ENCODE results near the gene MAMDC2. TPM values are rescaled to one million over a fixed set of nuclear protein-coding genes. Genes with fewer than 3 reads are reported as not detected.

The MAMDC2 gene
- total and polyA plus RNA-seq, 2 of the 4 experiments (the other 2 are of a cell fraction): 5.0 to 5.2 TPM

DNA sequence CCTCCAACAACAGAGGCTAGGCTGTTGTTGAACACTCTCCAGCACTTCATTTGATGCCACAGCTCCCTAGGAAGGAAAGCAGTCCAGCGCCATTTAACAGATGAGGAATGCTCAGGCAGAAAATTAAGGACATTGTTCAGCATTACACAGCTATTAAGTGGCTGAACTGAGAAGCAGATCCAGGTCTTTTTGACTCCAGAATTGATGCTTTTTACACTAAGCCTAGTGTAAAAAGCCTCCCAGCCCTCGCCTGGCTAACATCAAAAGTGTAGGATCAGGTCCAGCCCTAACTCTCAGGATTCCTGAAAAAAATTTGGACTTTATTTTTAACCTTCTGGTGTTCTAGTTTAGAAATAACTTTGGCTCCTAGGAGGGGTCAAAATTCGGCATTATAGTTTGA lies 108.7 kb downstream of the MAMDC2 start:
- no peak overlapping the region for H2BK20ac ChIP-seq (ENCODE audit: low read depth, low read length)
- H3K9me3 ChIP-seq (ENCODE audit: control insufficient read depth, insufficient read depth, low read length): no peaks in the 10 kb centered on the region
- no peaks in the 10 kb centered on the region for H3K27me3 ChIP-seq (ENCODE audit: control insufficient read depth, insufficient read depth, low read length)
- H2BK120ac ChIP-seq (ENCODE audit: low read depth, low read length): no peak overlapping the region
- H3K9me1 ChIP-seq (ENCODE audit: insufficient read depth, low read length): peaks cover 3% of the 10 kb centered on the region; the same call in 1 of the 2 replicates
- no peak for TF ChIP-seq RCOR1 (IDR thresholded peaks at IDR 0.05; ENCODE audit: insufficient replicate concordance, low read length)
- TF ChIP-seq RFX5 (IDR thresholded peaks at IDR 0.05; ENCODE audit: low read depth, low read length): no peak
- no peak for TF ChIP-seq BHLHE40 (IDR thresholded peaks at IDR 0.05; ENCODE audit: low read depth, low read length)
- TF ChIP-seq SMC3 (IDR thresholded peaks at IDR 0.05; ENCODE audit: low read depth, low read length): no peak
- TF ChIP-seq MAFK (IDR thresholded peaks at IDR 0.05; ENCODE audit: low read depth, low read length): no peak
- TF ChIP-seq CHD1 (IDR thresholded peaks at IDR 0.05; ENCODE audit: low read depth, low read length): no peak
- TF ChIP-seq, protein P1, sequence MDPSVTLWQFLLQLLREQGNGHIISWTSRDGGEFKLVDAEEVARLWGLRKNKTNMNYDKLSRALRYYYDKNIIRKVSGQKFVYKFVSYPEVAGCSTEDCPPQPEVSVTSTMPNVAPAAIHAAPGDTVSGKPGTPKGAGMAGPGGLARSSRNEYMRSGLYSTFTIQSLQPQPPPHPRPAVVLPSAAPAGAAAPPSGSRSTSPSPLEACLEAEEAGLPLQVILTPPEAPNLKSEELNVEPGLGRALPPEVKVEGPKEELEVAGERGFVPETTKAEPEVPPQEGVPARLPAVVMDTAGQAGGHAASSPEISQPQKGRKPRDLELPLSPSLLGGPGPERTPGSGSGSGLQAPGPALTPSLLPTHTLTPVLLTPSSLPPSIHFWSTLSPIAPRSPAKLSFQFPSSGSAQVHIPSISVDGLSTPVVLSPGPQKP (IDR thresholded peaks at IDR 0.05; ENCODE audit: borderline replicate concordance, low read depth, low read length): no peak
- no peak for TF ChIP-seq POLR2A (IDR thresholded peaks at IDR 0.05; ENCODE audit: low read depth, low read length)
- TF ChIP-seq MAZ (IDR thresholded peaks at IDR 0.05; ENCODE audit: borderline replicate concordance, low read depth, low read length): no peak
- no peak for TF ChIP-seq CEBPB (IDR thresholded peaks at IDR 0.05; ENCODE audit: low read depth, low read length)
- TF ChIP-seq MXI1 (IDR thresholded peaks at IDR 0.05; ENCODE audit: borderline replicate concordance, low read depth, low read length): no peak
- TF ChIP-seq FOS (IDR thresholded peaks at IDR 0.05; ENCODE audit: low read depth, low read length): no peak
- TF ChIP-seq, protein P2, sequence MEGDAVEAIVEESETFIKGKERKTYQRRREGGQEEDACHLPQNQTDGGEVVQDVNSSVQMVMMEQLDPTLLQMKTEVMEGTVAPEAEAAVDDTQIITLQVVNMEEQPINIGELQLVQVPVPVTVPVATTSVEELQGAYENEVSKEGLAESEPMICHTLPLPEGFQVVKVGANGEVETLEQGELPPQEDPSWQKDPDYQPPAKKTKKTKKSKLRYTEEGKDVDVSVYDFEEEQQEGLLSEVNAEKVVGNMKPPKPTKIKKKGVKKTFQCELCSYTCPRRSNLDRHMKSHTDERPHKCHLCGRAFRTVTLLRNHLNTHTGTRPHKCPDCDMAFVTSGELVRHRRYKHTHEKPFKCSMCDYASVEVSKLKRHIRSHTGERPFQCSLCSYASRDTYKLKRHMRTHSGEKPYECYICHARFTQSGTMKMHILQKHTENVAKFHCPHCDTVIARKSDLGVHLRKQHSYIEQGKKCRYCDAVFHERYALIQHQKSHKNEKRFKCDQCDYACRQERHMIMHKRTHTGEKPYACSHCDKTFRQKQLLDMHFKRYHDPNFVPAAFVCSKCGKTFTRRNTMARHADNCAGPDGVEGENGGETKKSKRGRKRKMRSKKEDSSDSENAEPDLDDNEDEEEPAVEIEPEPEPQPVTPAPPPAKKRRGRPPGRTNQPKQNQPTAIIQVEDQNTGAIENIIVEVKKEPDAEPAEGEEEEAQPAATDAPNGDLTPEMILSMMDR (conservative IDR thresholded peaks at IDR 0.05; ENCODE audit: low read depth, low read length): no peak
- TF ChIP-seq, protein P3, sequence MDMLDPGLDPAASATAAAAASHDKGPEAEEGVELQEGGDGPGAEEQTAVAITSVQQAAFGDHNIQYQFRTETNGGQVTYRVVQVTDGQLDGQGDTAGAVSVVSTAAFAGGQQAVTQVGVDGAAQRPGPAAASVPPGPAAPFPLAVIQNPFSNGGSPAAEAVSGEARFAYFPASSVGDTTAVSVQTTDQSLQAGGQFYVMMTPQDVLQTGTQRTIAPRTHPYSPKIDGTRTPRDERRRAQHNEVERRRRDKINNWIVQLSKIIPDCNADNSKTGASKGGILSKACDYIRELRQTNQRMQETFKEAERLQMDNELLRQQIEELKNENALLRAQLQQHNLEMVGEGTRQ (IDR thresholded peaks at IDR 0.05; ENCODE audit: low read depth, low read length): no peak
- TF ChIP-seq RAD21 (IDR thresholded peaks at IDR 0.05; ENCODE audit: low read length): no peak
- no peak for TF ChIP-seq NFE2L2 (IDR thresholded peaks at IDR 0.05; ENCODE audit: low read depth, low read length)
- H3K14ac ChIP-seq (replicated peaks; ENCODE audit: low read depth, low read length): no peak overlapping the region
- no peak overlapping the region for H4K91ac ChIP-seq (ENCODE audit: insufficient read depth, low read depth, low read length)
- H4K8ac ChIP-seq (ENCODE audit: low read depth in 2 of 2, low read length in 2 of 2): no peak overlapping the region
- CTCF ChIA-PET: no interaction called here
- no peak overlapping the region for H3K4ac ChIP-seq (ENCODE audit: low read depth, low read length)
- no peaks in the 10 kb centered on the region for H3K4me1 ChIP-seq (ENCODE audit: control insufficient read depth, insufficient read depth, low read length)
- DNase-seq (no peak), ATAC-seq (ENCODE audit: low read depth) (no peak)
- no peak overlapping the region for H3K9ac ChIP-seq (ENCODE audit: low read depth, low read length)
- H4K5ac ChIP-seq (ENCODE audit: low read depth, low read length): no peak overlapping the region
- H3K36me3 ChIP-seq (ENCODE audit: control insufficient read depth, insufficient read depth, low read length): no peaks in the 10 kb centered on the region
- no peak overlapping the region for H3K18ac ChIP-seq (ENCODE audit: low read depth, low read length)
- no peak overlapping the region for H3K23ac ChIP-seq (ENCODE audit: low read depth, low read length)
- no peaks in the 10 kb centered on the region for H4K20me1 ChIP-seq (ENCODE audit: insufficient read depth, low read length)
- H2AK5ac ChIP-seq (ENCODE audit: low read depth, low read length): no peak overlapping the region
- no peak overlapping the region for H3K27ac ChIP-seq (ENCODE audit: insufficient read depth, low read length)
- in situ Hi-C loops (cut with MboI; ENCODE audit: low sequenced_read_pairs) (no loop called here), intact Hi-C loops (cut with micrococcal nuclease) (no loop called here), dilution Hi-C loops (cut with HindIII; ENCODE audit: low sequenced_read_pairs, unreplicated experiment) (no loop called here)
- WGBS, 2 experiments (ENCODE audit: extremely low coverage in 2 of 2, insufficient read length in 1 of 2): no CpG with 5 or more reads among the region's 3 CpGs
- H2AK9ac ChIP-seq (replicated peaks; ENCODE audit: low read depth, low read length, poor library complexity): no peak overlapping the region
- no peak overlapping the region for H3K56ac ChIP-seq (ENCODE audit: extremely low read depth, insufficient read depth, low read length)
- no TSS peak for BruUV-seq (replicated peaks)
- no peak overlapping the region for H2BK5ac ChIP-seq (ENCODE audit: low read depth, low read length, poor library complexity, severe bottlenecking)
- H3K4me2 ChIP-seq (ENCODE audit: low read depth, low read length): no peak overlapping the region
- H2BK15ac ChIP-seq (ENCODE audit: low read depth, low read length): no peak overlapping the region
- no peak overlapping the region for H3K4me3 ChIP-seq (ENCODE audit: insufficient read depth, low read depth, low read length)
- H2AFZ ChIP-seq (replicated peaks; ENCODE audit: low read length, poor library complexity): no peak overlapping the region
- POLR2A ChIA-PET (ENCODE audit: unreplicated experiment): no interaction called here
- H3K79me1 ChIP-seq (ENCODE audit: low read depth in 1 of 2, low read length in 2 of 2): no peaks in the 10 kb centered on the region

Data from IMR-90 (cell line).